HepG2 (cell line): ENCODE results near the gene PRKN.

Source experiments
- EZH2 ChIP-seq: conservative IDR thresholded peaks from 2 replicates; pipeline ENCODE4 v1.6.1; 2012; ENCODE audit warnings: mild to moderate bottlenecking, low read depth, low read length, moderate library complexity
- RAD21 ChIP-seq: fragments of 450-650 bp; formaldehyde crosslinking; IDR thresholded peaks from 2 replicates; pipeline ENCODE4 v1.5.0; 2020; ENCODE audit warnings: mild to moderate bottlenecking
- SIX1 ChIP-seq: sonication (generic); formaldehyde crosslinking; IDR thresholded peaks from 2 replicates; pipeline ENCODE4 v1.4.0; 2020; ENCODE audit warnings: missing genetic modification reagents, borderline replicate concordance
- ZNF263 ChIP-seq: sonication (generic); formaldehyde crosslinking; IDR thresholded peaks from 2 replicates; pipeline ENCODE4 v1.4.0; 2020; ENCODE audit warnings: missing genetic modification reagents
- TF ChIP-seq, protein P1 (sequence below): sonication (generic); formaldehyde crosslinking; IDR thresholded peaks from 2 replicates; pipeline ENCODE4 v1.5.0; 2020; ENCODE audit warnings: mild to moderate bottlenecking, missing genetic modification reagents, moderate library complexity
- TF ChIP-seq, protein P2 (sequence below): sonication (generic); formaldehyde crosslinking; IDR thresholded peaks from 2 replicates; pipeline ENCODE4 v1.9.0; 2022; ENCODE audit warnings: missing genetic modification reagents, mild to moderate bottlenecking, borderline replicate concordance

DNA sequence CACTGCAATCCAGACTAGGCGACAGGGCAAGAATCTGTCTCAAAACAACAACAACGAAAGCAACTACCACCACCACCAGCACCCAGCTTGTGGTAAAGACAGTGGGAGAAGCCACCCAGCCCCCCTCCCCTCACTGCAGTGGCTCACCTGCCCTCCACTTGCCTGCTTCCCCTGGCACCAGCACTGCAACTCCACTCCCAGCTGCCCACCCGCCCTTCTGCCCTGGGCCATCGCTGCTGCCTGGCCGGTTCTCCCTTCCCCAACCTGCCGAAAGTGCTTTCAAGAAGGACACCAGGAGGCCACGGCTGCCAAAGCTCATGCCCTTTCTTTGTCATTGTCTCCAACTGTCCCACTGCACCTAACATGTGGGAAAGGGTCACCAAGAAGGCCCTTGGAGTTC, 1359.1 kb downstream of the PRKN start:
- TF ChIP-seq, protein P1, sequence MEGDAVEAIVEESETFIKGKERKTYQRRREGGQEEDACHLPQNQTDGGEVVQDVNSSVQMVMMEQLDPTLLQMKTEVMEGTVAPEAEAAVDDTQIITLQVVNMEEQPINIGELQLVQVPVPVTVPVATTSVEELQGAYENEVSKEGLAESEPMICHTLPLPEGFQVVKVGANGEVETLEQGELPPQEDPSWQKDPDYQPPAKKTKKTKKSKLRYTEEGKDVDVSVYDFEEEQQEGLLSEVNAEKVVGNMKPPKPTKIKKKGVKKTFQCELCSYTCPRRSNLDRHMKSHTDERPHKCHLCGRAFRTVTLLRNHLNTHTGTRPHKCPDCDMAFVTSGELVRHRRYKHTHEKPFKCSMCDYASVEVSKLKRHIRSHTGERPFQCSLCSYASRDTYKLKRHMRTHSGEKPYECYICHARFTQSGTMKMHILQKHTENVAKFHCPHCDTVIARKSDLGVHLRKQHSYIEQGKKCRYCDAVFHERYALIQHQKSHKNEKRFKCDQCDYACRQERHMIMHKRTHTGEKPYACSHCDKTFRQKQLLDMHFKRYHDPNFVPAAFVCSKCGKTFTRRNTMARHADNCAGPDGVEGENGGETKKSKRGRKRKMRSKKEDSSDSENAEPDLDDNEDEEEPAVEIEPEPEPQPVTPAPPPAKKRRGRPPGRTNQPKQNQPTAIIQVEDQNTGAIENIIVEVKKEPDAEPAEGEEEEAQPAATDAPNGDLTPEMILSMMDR (CRISPR knock-in tag): no peak
- no peak for TF ChIP-seq SIX1
- no peak for TF ChIP-seq ZNF263 (CRISPR knock-in tag)
- TF ChIP-seq EZH2: no peak
- TF ChIP-seq RAD21: no peak
- TF ChIP-seq, protein P2, sequence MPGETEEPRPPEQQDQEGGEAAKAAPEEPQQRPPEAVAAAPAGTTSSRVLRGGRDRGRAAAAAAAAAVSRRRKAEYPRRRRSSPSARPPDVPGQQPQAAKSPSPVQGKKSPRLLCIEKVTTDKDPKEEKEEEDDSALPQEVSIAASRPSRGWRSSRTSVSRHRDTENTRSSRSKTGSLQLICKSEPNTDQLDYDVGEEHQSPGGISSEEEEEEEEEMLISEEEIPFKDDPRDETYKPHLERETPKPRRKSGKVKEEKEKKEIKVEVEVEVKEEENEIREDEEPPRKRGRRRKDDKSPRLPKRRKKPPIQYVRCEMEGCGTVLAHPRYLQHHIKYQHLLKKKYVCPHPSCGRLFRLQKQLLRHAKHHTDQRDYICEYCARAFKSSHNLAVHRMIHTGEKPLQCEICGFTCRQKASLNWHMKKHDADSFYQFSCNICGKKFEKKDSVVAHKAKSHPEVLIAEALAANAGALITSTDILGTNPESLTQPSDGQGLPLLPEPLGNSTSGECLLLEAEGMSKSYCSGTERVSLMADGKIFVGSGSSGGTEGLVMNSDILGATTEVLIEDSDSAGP (CRISPR knock-in tag): no peak
